AG04449 (cell line): ENCODE results near the gene NDUFB1.

ENCODE experiments used
- CTCF ChIA-PET: fragments of 350-600 bp; formaldehyde crosslinking; extraction: SDS; loops from one replicate; lab custom pipeline; 2021; ENCODE audit warnings: antibody characterized with exemption; lab: Yijun Ruan, JAX
- POLR2A ChIA-PET: fragments of 400-600, 350-600 bp; formaldehyde crosslinking; extraction: SDS; loops from one replicate; lab custom pipeline; 2020; ENCODE audit warnings: antibody characterized with exemption, inconsistent platforms; lab: Yijun Ruan, JAX
- DNase-seq: peaks from one replicate; pipeline ENCODE4 v3.0.0-alpha.2; 2010; ENCODE audit warnings: low read depth, low spot score
- H3K4me3 ChIP-seq: 2 replicates; pipeline ENCODE4 v1.5.1; 2011; ENCODE audit warnings: low read depth, mild to moderate bottlenecking, control low read depth, low read length
- CTCF ChIP-seq: IDR thresholded peaks from one replicate; pipeline ENCODE4 v1.5.1; 2011; ENCODE audit warnings: mild to moderate bottlenecking, moderate library complexity, low read length, control low read depth, inconsistent platforms; ENCODE audit not compliant: insufficient read depth; ENCODE audit errors: missing control alignments

Gene NDUFB1

GRCh38 chr14:92122351-92122677, 808 bp upstream of the NDUFB1 start:
- H3K4me3 ChIP-seq: peak overlapping the region; percentile 98
- ChIA-PET CTCF (interaction anchor here (0.7 to 11.2 kb wide), 7 partner anchors 9 to 568 kb away, joined by 3 to 164 read pairs (median 4); partner anchors contain the start of gene ATXN3), POLR2A (interaction anchor here (0.6 to 2.5 kb wide), 4 partner anchors 12 to 626 kb away, joined by 3 to 10 read pairs (median 4); partner anchors contain the start of gene LGMN)
- TF ChIP-seq CTCF: no peak
- no peak for DNase-seq

DNA sequence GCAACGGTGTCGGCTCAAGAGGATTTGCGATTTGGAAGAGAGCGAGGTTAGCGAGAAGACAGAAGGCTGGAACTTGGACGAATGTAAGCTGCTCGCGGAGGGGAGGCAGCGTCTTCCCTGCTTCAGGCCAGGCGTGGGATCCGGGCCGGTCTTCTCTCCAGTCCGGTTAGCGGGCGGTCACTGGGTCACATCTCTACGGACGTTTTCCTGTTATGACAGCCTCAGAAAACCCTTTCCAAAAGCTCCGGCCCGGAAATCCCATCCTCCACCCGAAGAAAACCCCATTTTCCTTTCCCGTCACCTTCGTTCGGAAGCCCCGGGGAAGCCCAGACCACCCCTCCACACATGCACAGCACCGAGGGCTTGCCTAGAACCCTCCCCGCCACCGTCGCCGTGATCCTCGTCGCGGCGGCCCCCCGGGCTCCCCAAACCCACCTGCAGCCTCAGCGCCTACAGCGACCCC, 268 bp downstream of the NDUFB1 start:
- no peak for TF ChIP-seq CTCF
- POLR2A ChIA-PET: interaction anchor here (0.6 to 2.5 kb wide), 7 partner anchors 12 to 1676 kb away, joined by 3 to 14 read pairs (median 6); partner anchors contain the start of genes ATXN3, LGMN and TRIP11
- H3K4me3 ChIP-seq: peak overlapping the region; percentile 98
- CTCF ChIA-PET: interaction anchor here (0.6 to 11.2 kb wide), 5 partner anchors 13 to 569 kb away, joined by 3 to 164 read pairs (median 4); partner anchors contain the start of gene ATXN3
- DNase-seq: no peak

GRCh38 chr14:92109490-92109889, 12.0 kb downstream of the NDUFB1 start:
- CTCF ChIA-PET: interaction anchor here (0.8 to 4.7 kb wide), 3 partner anchors 11 to 575 kb away, joined by 3 to 164 read pairs (median 4); partner anchors contain the start of genes CPSF2 and NDUFB1
- TF ChIP-seq CTCF: no peak
- POLR2A ChIA-PET: interaction anchor here (0.7 kb wide), 1 partner anchor 12 kb away, joined by 5 read pairs; the partner anchor contains the start of gene NDUFB1
- H3K4me3 ChIP-seq: no peak overlapping the region
- DNase-seq: no peak

DNA sequence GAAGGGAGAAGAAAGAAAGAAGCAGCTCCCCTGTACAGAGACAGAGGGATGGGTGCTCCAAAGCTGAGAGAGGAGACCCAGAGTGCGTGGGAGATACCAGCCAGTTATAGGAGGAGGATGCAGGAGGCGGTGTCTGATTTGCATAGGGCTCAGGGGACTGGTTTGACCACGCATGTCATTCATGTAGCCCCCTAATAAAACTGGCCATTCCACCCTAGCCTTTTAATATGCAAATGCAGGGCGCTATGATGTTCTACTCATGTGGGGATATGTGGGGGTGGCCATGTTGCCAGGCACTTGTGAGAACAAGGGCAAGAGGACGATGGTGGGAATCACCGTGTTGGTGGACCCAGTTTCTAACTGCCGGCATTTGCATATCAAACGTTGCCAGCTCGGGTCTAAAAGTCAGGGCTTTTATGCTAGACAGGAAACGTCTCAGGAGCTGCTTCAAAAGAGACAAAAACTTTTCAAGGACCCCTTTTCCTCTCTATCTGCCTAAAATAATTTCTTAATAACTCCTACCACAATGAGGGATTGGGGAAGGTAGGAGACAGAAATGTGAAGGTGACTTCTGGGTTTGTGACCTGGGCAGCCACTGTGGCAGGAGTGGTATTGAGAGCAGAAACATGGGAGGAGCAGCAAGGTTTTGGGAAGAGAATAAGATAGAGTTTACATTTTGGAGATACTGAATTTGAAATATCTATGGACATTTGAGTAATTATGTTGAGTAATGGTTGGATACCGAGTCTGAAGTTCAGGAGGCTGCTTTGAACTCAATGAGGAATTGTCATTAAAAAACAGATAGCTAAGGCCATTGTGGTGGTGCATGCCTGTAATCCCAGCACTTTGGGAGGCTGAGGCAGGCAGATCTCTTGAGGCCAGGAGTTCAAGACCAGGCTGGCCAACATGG, 12.9 kb downstream of the NDUFB1 start:
- DNase-seq: no peak
- no peak for TF ChIP-seq CTCF
- POLR2A ChIA-PET: no interaction called here
- CTCF ChIA-PET: interaction anchor here (0.8 to 4.7 kb wide), 6 partner anchors 10 to 46 kb away, joined by 3 to 164 read pairs (median 4); partner anchors contain the start of genes CPSF2 and NDUFB1
- no peak overlapping the region for H3K4me3 ChIP-seq

DNA sequence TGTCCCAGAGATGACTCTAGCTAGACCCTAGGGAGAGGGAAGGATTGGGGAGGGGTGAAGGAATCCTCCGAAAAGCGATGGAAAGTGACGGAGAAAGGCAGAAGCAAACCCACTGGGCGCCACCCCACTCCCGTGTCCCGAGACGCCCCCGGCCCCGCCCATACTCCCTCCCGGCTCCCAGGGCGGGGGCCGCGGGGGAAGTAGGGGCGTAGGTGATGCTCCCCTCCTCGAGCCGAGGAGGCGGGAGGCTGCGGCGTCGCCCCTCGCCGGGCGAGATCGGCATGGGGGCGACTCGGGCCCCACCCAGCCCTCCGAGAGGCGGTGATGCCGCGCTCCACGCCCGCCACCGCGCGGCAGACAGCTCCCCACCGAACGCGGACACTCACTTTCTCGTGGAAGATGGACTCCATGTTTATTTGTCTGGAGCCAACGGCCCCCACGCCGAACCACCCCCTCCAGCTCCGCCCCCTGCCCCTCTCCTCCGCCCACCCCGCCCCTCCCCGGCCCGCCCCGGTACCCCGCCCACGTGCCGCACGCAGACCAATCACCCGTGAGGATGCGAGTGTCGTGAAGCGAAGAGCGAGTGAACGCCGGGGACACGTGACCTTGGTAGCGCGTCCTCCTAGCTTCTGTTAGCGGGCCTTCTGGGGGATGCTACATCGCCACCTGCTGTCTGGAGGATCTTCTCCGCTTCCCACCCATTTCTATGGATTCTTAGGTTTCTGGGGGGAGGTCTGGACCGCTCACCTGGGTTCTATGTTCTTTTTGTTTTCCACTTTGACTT, 15.2 kb downstream of the NDUFB1 start, which contains the start of gene ATXN3:
TSS of gene ATXN3 (minus strand) at position 440 of the 784 bp plus-strand sequence. CDS start at position 410, 30 bp downstream.
- ChIA-PET POLR2A (interaction anchor here (0.6 to 2.4 kb wide), 6 partner anchors 9 to 539 kb away, joined by 4 to 14 read pairs (median 6); partner anchors contain the start of genes CPSF2, NDUFB1 and TRIP11), CTCF (interaction anchor here (0.7 to 4.7 kb wide), 37 partner anchors 8 to 1007 kb away, joined by 3 to 164 read pairs (median 4); partner anchors contain the start of genes CPSF2, NDUFB1 and TRIP11)
- peak within 1 kb of the TSS; percentile 89 for H3K4me3 ChIP-seq
- DNase-seq: peak; percentile 90
- TF ChIP-seq CTCF: peak; percentile 91
